ENCODE results near the gene CHST14.

DNA sequence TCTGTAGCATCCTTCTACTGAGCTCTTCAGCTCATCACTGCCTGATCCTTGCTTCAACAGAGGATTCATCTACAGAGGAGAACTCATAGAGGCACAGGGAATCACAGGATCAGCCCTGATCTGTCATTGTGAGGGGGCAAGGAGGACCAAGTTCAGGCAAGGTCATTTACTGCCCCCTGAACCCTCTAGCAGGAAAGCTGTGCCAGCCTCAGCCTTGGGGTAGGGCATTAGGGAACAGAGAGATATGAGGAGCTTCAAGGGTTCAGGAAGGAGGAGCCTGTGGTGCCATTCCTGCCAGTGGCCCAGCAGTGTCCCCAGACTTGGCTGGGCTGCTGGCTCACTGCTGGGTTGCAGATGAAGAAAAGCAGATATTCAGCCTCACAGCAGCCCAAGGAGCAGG is 8.2 kb downstream of the CHST14 start:
- TF ChIP-seq, protein P1, sequence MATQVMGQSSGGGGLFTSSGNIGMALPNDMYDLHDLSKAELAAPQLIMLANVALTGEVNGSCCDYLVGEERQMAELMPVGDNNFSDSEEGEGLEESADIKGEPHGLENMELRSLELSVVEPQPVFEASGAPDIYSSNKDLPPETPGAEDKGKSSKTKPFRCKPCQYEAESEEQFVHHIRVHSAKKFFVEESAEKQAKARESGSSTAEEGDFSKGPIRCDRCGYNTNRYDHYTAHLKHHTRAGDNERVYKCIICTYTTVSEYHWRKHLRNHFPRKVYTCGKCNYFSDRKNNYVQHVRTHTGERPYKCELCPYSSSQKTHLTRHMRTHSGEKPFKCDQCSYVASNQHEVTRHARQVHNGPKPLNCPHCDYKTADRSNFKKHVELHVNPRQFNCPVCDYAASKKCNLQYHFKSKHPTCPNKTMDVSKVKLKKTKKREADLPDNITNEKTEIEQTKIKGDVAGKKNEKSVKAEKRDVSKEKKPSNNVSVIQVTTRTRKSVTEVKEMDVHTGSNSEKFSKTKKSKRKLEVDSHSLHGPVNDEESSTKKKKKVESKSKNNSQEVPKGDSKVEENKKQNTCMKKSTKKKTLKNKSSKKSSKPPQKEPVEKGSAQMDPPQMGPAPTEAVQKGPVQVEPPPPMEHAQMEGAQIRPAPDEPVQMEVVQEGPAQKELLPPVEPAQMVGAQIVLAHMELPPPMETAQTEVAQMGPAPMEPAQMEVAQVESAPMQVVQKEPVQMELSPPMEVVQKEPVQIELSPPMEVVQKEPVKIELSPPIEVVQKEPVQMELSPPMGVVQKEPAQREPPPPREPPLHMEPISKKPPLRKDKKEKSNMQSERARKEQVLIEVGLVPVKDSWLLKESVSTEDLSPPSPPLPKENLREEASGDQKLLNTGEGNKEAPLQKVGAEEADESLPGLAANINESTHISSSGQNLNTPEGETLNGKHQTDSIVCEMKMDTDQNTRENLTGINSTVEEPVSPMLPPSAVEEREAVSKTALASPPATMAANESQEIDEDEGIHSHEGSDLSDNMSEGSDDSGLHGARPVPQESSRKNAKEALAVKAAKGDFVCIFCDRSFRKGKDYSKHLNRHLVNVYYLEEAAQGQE (IDR thresholded peaks at IDR 0.05; ENCODE audit: insufficient read depth in 1 of 2, low read depth in 2 of 2, low read length in 2 of 2): no peak
- TF ChIP-seq POLR2AphosphoS5 (IDR thresholded peaks at IDR 0.05; ENCODE audit: low read depth, low read length) (no peak), SIN3A (IDR thresholded peaks at IDR 0.05; ENCODE audit: borderline replicate concordance, insufficient read depth, low read length) (no peak), TAF1 (IDR thresholded peaks at IDR 0.05; ENCODE audit: borderline replicate concordance, insufficient read depth, low read length) (no peak)
